Measurements from ENCODE around the gene HNRNPA3.
"Not testable (repeated sequence)": the region's sequence is repeated elsewhere in the genome, so short reads cannot be mapped to it uniquely, and the experiment has no call there.

The HNRNPA3 gene

GRCh38 chr2:177246000-177246399, 33.4 kb downstream of the HNRNPA3 start:
- Mint-ChIP-seq H3K36me3 (ENCODE audit: low read depth) (peaks cover 24% of the 10 kb centered on the region), H3K9me3 (no peaks in the 10 kb centered on the region), H3K27me3 (ENCODE audit: low read depth, poor library complexity) (no peaks in the 10 kb centered on the region), H3K27ac (no peak overlapping the region), H3K4me1 (peaks cover 27% of the 10 kb centered on the region), H3K4me3 (no peak overlapping the region)
- DNase-seq: no peak
- no peak for TF ChIP-seq CTCF (IDR thresholded peaks at IDR 0.05)

- not testable (repeated sequence) for H3K27ac Mint-ChIP-seq; DNase-seq; H3K27me3 Mint-ChIP-seq (ENCODE audit: low read depth, poor library complexity); H3K9me3 Mint-ChIP-seq; H3K4me3 Mint-ChIP-seq
- Mint-ChIP-seq H3K4me1 (peaks cover 27% of the 10 kb centered on the region), H3K36me3 (ENCODE audit: low read depth) (peaks cover 30% of the 10 kb centered on the region)
Observed at GRCh38 chr2:177246523-177247030, 34.0 kb downstream of the HNRNPA3 start.

- no peak overlapping the region for H3K4me3 Mint-ChIP-seq
- TF ChIP-seq CTCF (IDR thresholded peaks at IDR 0.05): no peak
- peaks cover 23% of the 10 kb centered on the region for H3K4me1 Mint-ChIP-seq
- no peak for DNase-seq
- H3K36me3 Mint-ChIP-seq (ENCODE audit: low read depth): peaks cover 34% of the 10 kb centered on the region
- H3K27me3 Mint-ChIP-seq (ENCODE audit: low read depth, poor library complexity): no peaks in the 10 kb centered on the region
- H3K27ac Mint-ChIP-seq: no peak overlapping the region
- no peaks in the 10 kb centered on the region for H3K9me3 Mint-ChIP-seq
Observed at GRCh38 chr2:177247693-177248262, 35.2 kb downstream of the HNRNPA3 start.

GRCh38 chr2:177249038-177249437, 36.4 kb downstream of the HNRNPA3 start:
- Mint-ChIP-seq H3K36me3 (ENCODE audit: low read depth) (peaks cover 45% of the 10 kb centered on the region), H3K27me3 (ENCODE audit: low read depth, poor library complexity) (no peaks in the 10 kb centered on the region), H3K4me3 (no peak overlapping the region), H3K9me3 (no peaks in the 10 kb centered on the region), H3K4me1 (peaks cover 20% of the 10 kb centered on the region), H3K27ac (no peak overlapping the region)
- no peak for TF ChIP-seq CTCF (IDR thresholded peaks at IDR 0.05)
- DNase-seq: no peak

- H3K27me3 Mint-ChIP-seq (ENCODE audit: low read depth, poor library complexity): no peaks in the 10 kb centered on the region
- H3K36me3 Mint-ChIP-seq (ENCODE audit: low read depth): peaks cover 41% of the 10 kb centered on the region
- no peak for DNase-seq
- H3K4me1 Mint-ChIP-seq: peaks cover 33% of the 10 kb centered on the region
- no peak overlapping the region for H3K4me3 Mint-ChIP-seq
- TF ChIP-seq CTCF (IDR thresholded peaks at IDR 0.05): no peak
- H3K27ac Mint-ChIP-seq: no peak overlapping the region
- H3K9me3 Mint-ChIP-seq: no peaks in the 10 kb centered on the region
Observed at GRCh38 chr2:177250461-177250860, 37.9 kb downstream of the HNRNPA3 start.

- Mint-ChIP-seq H3K4me3 (no peak overlapping the region), H3K4me1 (peaks cover 40% of the 10 kb centered on the region), H3K27ac (peak overlapping the region; percentile 99), H3K36me3 (ENCODE audit: low read depth) (peaks cover 44% of the 10 kb centered on the region), H3K9me3 (no peaks in the 10 kb centered on the region), H3K27me3 (ENCODE audit: low read depth, poor library complexity) (no peaks in the 10 kb centered on the region)
- TF ChIP-seq CTCF (IDR thresholded peaks at IDR 0.05): no peak
- no peak for DNase-seq
Observed at GRCh38 chr2:177251165-177251542, 38.6 kb downstream of the HNRNPA3 start.

Measured in nephron progenitor cell (in vitro differentiated cells).